Suprapubic skin (tissue), 4 donors: Measurements from ENCODE around the gene KLHL33. TPM values are rescaled to one million over a fixed set of nuclear protein-coding genes. Genes with fewer than 3 reads are reported as not detected.

Experiments used
- DNase-seq, 2 donors: peaks; one replicate each; pipeline ENCODE4 v3.0.0-alpha.2; 2019; ENCODE audit warnings: low spot score in 2 of 2
- H3K27ac ChIP-seq: fragments of 200-600 bp; sonication (generic); one replicate; pipeline ENCODE4 v1.5.1; 2019
- H3K27me3 ChIP-seq: fragments of 200-600 bp; sonication (generic); one replicate; pipeline ENCODE4 v1.5.1; 2019
- H3K36me3 ChIP-seq: fragments of 200-600 bp; sonication (generic); one replicate; pipeline ENCODE4 v1.5.1; 2019
- H3K4me1 ChIP-seq: fragments of 200-600 bp; sonication (generic); one replicate; pipeline ENCODE4 v1.5.1; 2019
- H3K4me3 ChIP-seq: fragments of 200-600 bp; sonication (generic); one replicate; pipeline ENCODE4 v1.5.1; 2019; ENCODE audit warnings: mild to moderate bottlenecking
- H3K9me3 ChIP-seq: fragments of 200-600 bp; sonication (generic); one replicate; pipeline ENCODE4 v1.5.1; 2019
- EP300 ChIP-seq: sonication (generic); formaldehyde crosslinking; IDR thresholded peaks from one replicate; pipeline ENCODE4 v1.6.1; 2017; ENCODE audit warnings: antibody characterized with exemption
- POLR2A ChIP-seq, 2 donors: fragments of 450-650 bp; IDR thresholded peaks; one replicate each; pipeline ENCODE4 v1.6.1; 2017; ENCODE audit warnings: antibody characterized with exemption in 2 of 2, mild to moderate bottlenecking in 2 of 2, moderate library complexity in 2 of 2
- POLR2AphosphoS5 ChIP-seq, 3 donors: sonication (generic); formaldehyde crosslinking; IDR thresholded peaks; one replicate each; pipeline ENCODE4 v1.6.1; 2017; ENCODE audit warnings: antibody characterized with exemption in 3 of 3
- WGBS: methylation state at CpG from one replicate; pipeline ENCODE4 v1.1.5; 2018; 5-methylcytosine and 5-hydroxymethylcytosine counted together
- total RNA-seq, 4 donors: library from RNA; depleted of rRNA; stranded (reverse); fragments of >200 nt; gene quantifications; one replicate each; pipeline ENCODE4 v1.1.0, GENCODE V29; 2016
- TF ChIP-seq, protein P1 (sequence below), 2 donors: fragments of 200-600 bp in 1 of 2; fragments of 450-650 bp in 1 of 2; sonication (generic) in 1 of 2; IDR thresholded peaks; one replicate each; pipeline ENCODE4 v1.5.1; 2016 to 2019; ENCODE audit warnings: antibody characterized with exemption in 2 of 2, mild to moderate bottlenecking in 1 of 2, moderate library complexity in 1 of 2

Gene KLHL33
- total RNA-seq, 4 donors from 2014 or later: 0.08 TPM; not detected in 3

DNA sequence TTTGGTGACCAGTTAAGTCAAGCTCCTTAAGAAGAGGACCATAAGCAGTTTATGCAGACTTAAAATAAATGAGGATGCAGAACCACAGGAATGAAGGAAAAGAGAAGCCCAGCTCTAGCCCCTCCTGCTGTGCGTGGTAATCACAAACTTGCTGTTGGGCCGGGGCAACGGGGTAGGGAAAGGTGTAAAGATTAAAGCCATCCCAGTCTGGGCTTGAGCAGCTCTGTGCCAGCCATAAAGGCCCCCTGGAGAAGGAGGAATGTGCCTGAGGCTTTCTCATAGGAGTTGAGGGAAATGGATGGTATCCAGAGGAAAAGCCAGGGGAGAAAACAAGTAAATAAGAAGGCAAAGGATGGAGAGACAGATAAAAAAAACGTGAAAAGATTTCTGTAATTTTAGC is 47.8 kb downstream of the KLHL33 start:
- H3K4me1 ChIP-seq: no peaks in the 10 kb centered on the region
- no peaks in the 10 kb centered on the region for H3K27me3 ChIP-seq
- 59% methylated on average over 4 of the region's 4 CpGs for WGBS
- no peaks in the 10 kb centered on the region for H3K9me3 ChIP-seq
- H3K4me3 ChIP-seq: no peak overlapping the region
- peaks cover 92% of the 10 kb centered on the region for H3K36me3 ChIP-seq
- TF ChIP-seq POLR2A (IDR thresholded peaks at IDR 0.05): no peak
- no peak for TF ChIP-seq EP300
- TF ChIP-seq, protein P1, sequence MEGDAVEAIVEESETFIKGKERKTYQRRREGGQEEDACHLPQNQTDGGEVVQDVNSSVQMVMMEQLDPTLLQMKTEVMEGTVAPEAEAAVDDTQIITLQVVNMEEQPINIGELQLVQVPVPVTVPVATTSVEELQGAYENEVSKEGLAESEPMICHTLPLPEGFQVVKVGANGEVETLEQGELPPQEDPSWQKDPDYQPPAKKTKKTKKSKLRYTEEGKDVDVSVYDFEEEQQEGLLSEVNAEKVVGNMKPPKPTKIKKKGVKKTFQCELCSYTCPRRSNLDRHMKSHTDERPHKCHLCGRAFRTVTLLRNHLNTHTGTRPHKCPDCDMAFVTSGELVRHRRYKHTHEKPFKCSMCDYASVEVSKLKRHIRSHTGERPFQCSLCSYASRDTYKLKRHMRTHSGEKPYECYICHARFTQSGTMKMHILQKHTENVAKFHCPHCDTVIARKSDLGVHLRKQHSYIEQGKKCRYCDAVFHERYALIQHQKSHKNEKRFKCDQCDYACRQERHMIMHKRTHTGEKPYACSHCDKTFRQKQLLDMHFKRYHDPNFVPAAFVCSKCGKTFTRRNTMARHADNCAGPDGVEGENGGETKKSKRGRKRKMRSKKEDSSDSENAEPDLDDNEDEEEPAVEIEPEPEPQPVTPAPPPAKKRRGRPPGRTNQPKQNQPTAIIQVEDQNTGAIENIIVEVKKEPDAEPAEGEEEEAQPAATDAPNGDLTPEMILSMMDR (IDR thresholded peaks at IDR 0.05): no peak
- no peak for TF ChIP-seq POLR2AphosphoS5 (IDR thresholded peaks at IDR 0.05)
- H3K27ac ChIP-seq: no peak overlapping the region
- no peak for DNase-seq

DNA sequence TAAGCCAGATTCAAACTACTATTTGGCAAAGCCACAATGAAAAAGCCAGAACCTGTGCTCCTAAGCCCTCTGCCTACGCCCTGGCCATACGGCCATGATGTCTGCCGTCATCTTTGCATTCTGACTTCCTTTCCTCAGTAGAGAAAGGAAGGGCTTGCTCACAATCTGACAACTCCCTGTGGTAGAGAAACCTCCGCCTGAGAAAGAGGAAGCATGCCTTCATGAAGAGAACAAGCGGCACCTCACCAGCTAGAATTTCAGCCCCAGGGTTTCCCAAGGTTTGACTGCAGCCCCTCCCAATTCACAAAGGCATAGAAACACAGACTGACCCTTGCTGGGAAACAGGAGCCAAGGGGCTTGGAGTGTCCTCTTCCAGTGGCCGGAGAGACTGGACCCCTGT is 48.4 kb downstream of the KLHL33 start:
- H3K27ac ChIP-seq: no peak overlapping the region
- no peaks in the 10 kb centered on the region for H3K9me3 ChIP-seq
- DNase-seq: no peak
- TF ChIP-seq POLR2AphosphoS5 (IDR thresholded peaks at IDR 0.05): no peak
- WGBS: 80% methylated on average over 6 of the region's 6 CpGs
- no peaks in the 10 kb centered on the region for H3K4me1 ChIP-seq
- peaks cover 93% of the 10 kb centered on the region for H3K36me3 ChIP-seq
- H3K27me3 ChIP-seq: no peaks in the 10 kb centered on the region
- H3K4me3 ChIP-seq: no peak overlapping the region

DNA sequence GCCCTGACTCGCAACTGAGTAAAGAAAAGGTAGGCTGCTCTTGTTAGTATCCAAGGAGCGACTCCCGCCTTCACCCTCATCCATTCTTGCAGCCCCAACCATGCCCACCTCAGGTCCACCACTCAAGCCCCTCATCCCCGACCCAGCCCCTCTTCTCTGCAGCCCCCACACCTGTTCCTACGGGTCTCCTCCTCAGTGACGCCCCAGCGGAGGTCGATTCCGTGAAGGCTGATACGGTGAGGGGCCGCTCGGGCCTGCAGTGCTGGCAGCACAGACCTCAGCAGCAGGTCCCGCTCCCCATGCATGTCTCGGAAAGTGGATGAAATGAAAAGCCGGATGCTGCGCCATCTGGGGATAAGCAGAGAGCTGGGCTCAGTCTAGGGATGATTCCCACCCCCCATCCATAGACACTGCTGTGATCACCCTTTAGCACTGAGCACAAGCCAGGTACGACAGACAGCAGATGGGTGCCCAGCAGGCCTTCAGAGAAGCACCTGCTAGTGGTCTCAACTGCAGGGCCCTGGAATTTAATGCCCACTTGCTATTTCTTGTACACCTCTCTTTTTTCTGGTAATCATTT is 49.6 kb downstream of the KLHL33 start:
- Histone ChIP-seq H3K36me3 (peaks cover 94% of the 10 kb centered on the region), H3K27ac (no peak overlapping the region), H3K9me3 (no peaks in the 10 kb centered on the region), H3K4me1 (no peaks in the 10 kb centered on the region), H3K4me3 (no peak overlapping the region), H3K27me3 (no peaks in the 10 kb centered on the region)
- 98% methylated on average over 17 of the region's 17 CpGs for WGBS
- TF ChIP-seq EP300: no peak
- no peak for TF ChIP-seq POLR2A (IDR thresholded peaks at IDR 0.05)
- no peak for TF ChIP-seq POLR2AphosphoS5 (IDR thresholded peaks at IDR 0.05)
- TF ChIP-seq, protein P1 (IDR thresholded peaks at IDR 0.05): no peak
- DNase-seq: no peak

DNA sequence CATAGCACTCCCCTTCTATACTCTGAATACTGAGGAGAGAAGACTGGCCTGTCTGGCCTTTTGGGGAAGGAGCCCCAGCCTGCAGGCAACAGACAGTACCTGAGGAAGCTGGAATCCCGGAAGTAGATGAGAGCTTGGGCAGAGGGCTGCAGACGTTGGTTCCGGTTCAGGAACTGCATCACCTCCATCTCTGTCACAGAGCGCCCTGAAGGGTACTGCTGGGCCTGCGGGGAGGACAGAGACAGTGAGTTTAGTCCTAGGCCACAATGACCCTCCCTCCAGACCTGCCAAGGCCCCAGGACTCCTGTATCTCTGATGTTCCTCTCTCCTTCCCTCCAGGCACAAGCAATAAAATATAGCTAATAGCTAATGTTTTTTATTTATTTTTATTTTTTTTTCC is 51.1 kb downstream of the KLHL33 start:
- peaks cover 94% of the 10 kb centered on the region for H3K36me3 ChIP-seq
- WGBS: 94% methylated on average over 5 of the region's 5 CpGs
- no peaks in the 10 kb centered on the region for H3K4me1 ChIP-seq
- no peak overlapping the region for H3K4me3 ChIP-seq
- TF ChIP-seq POLR2AphosphoS5 (IDR thresholded peaks at IDR 0.05): no peak
- TF ChIP-seq EP300: no peak
- no peak for TF ChIP-seq POLR2A (IDR thresholded peaks at IDR 0.05)
- TF ChIP-seq, protein P1 (IDR thresholded peaks at IDR 0.05): no peak
- no peak overlapping the region for H3K27ac ChIP-seq
- no peak for DNase-seq
- no peaks in the 10 kb centered on the region for H3K9me3 ChIP-seq
- H3K27me3 ChIP-seq: no peaks in the 10 kb centered on the region

DNA sequence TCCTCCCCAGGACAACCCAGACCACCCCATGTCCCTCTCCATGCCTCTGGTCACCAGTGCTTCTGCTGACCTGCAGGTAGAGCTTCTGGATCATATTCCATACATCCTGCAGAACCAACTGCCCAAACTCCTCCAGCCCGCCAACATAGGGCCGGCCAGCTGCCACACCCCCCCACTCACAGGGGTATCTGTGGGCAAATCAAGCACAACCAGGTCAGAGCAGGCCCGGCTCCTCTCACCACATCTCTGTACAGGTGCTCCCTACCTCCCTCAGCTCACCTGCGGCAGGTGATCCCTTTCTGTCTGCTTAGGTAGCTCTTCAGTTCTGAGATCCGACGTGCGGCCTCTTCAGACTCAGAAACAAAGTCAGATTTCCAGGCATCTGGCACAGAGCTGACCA is 51.6 kb downstream of the KLHL33 start:
- Histone ChIP-seq H3K4me3 (no peak overlapping the region), H3K4me1 (no peaks in the 10 kb centered on the region), H3K36me3 (peaks cover 94% of the 10 kb centered on the region), H3K27ac (no peak overlapping the region), H3K27me3 (no peaks in the 10 kb centered on the region), H3K9me3 (no peaks in the 10 kb centered on the region)
- no peak for DNase-seq
- WGBS: 95% methylated on average over 4 of the region's 7 CpGs
- TF ChIP-seq EP300: no peak
- no peak for TF ChIP-seq POLR2A (IDR thresholded peaks at IDR 0.05)
- no peak for TF ChIP-seq POLR2AphosphoS5 (IDR thresholded peaks at IDR 0.05)
- TF ChIP-seq, protein P1 (IDR thresholded peaks at IDR 0.05): no peak

DNA sequence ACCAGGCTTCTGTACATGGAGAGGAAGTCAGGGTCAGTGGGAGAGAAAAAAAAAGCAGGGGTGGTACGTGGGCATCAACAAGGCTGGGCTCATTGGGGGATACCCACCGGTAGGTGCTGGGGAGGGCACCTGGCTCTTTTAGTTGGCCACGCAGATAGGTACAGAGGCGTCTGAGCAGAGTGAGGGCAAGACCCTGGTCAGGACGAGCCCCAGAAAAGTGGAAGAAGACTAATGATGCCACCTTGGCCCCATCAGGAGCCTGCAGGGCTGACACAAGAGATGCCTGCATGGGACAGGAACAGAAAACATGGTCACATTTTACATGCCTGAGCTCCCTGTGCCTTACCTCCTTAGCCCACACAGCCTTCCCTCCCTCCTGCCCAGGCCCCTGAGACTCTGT is 52.3 kb downstream of the KLHL33 start:
- no peak for DNase-seq
- 96% methylated on average over 5 of the region's 5 CpGs for WGBS
- no peaks in the 10 kb centered on the region for H3K9me3 ChIP-seq

More for the DNA sequence above, 52.3 kb downstream of the KLHL33 start:
- Histone ChIP-seq H3K27me3 (no peaks in the 10 kb centered on the region), H3K4me1 (no peaks in the 10 kb centered on the region), H3K4me3 (no peak overlapping the region), H3K27ac (no peak overlapping the region), H3K36me3 (peaks cover 94% of the 10 kb centered on the region)
- TF ChIP-seq, protein P1 (IDR thresholded peaks at IDR 0.05): no peak
- TF ChIP-seq POLR2AphosphoS5 (IDR thresholded peaks at IDR 0.05) (no peak), POLR2A (IDR thresholded peaks at IDR 0.05) (no peak), EP300 (no peak)
